ENCODE measurements around the gene CRMP1.

CRMP1 gene

GRCh38 chr4:5913454-5913853, 20.6 kb upstream of the CRMP1 start:
- TF ChIP-seq, protein P1, sequence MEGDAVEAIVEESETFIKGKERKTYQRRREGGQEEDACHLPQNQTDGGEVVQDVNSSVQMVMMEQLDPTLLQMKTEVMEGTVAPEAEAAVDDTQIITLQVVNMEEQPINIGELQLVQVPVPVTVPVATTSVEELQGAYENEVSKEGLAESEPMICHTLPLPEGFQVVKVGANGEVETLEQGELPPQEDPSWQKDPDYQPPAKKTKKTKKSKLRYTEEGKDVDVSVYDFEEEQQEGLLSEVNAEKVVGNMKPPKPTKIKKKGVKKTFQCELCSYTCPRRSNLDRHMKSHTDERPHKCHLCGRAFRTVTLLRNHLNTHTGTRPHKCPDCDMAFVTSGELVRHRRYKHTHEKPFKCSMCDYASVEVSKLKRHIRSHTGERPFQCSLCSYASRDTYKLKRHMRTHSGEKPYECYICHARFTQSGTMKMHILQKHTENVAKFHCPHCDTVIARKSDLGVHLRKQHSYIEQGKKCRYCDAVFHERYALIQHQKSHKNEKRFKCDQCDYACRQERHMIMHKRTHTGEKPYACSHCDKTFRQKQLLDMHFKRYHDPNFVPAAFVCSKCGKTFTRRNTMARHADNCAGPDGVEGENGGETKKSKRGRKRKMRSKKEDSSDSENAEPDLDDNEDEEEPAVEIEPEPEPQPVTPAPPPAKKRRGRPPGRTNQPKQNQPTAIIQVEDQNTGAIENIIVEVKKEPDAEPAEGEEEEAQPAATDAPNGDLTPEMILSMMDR (IDR thresholded peaks at IDR 0.05), result no peak
- no peak overlapping the region for H3K27ac ChIP-seq
- H3K4me3 ChIP-seq, result no peak overlapping the region
- no peak for DNase-seq (ENCODE audit: low spot score)

GRCh38 chr4:5912614-5913019, 19.7 kb upstream of the CRMP1 start:
- DNase-seq (ENCODE audit: low spot score), result no peak
- no peak overlapping the region for H3K27ac ChIP-seq
- TF ChIP-seq, protein P1 (IDR thresholded peaks at IDR 0.05), result no peak

DNA sequence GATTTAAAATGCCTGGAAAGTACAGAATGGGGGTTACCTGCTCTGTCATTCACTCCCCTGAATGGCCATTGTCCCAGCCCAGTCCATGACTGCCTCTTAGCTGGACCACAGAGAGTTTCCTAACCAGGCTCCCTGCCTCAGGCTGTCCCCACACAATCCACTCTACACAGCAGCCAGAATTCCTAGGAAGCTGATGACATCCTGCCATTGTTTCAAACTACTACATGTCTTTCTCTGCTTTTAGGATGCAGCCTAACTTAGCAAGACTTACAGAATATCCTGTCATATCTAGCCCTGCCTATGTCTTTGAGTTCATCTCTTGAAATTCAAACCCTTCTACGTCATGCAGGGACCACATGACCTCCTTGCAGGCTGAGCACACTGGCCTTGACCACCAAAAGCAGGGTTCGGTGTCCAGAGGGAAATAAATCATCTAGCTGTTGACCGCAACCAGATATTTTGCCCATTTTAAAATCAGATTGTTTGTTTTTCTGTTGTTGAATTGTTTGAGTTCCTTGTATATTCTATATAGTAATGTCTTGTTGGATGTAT, 16.1 kb upstream of the CRMP1 start:
- no peak for DNase-seq (ENCODE audit: low spot score)
- TF ChIP-seq, protein P1 (IDR thresholded peaks at IDR 0.05), result no peak
- H3K27ac ChIP-seq, result no peak overlapping the region
- no peak overlapping the region for H3K4me3 ChIP-seq

More at GRCh38 chr4:5912614-5913019, 19.7 kb upstream of the CRMP1 start:
- H3K4me3 ChIP-seq, result no peak overlapping the region

GRCh38 chr4:5906191-5906590, 13.3 kb upstream of the CRMP1 start:
- Histone ChIP-seq H3K4me3 (no peak overlapping the region), H3K27ac (no peak overlapping the region)
- no peak for DNase-seq (ENCODE audit: low spot score)
- TF ChIP-seq, protein P1 (IDR thresholded peaks at IDR 0.05), result no peak

DNA sequence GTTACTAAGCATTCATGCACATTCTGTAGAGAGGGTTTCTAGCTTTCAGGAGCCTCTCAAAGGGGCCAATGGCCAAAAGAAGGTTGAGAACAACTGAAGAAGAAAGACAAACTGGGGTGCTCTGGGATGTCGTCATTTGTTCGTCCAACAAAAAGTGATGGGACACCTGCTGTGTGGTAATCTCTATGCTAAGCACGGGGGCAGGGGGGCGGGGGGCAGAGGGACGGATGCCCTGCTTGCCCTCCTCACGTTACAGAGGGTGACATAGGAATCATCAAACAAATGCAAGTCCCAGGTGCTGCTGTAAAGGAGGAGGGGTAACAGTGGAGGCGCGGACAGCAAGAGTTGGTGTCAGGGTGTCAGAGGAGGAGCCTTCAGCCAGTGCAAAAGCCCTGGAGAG, 12.8 kb upstream of the CRMP1 start:
- Histone ChIP-seq H3K27ac (no peak overlapping the region), H3K4me3 (no peak overlapping the region)
- TF ChIP-seq, protein P1 (IDR thresholded peaks at IDR 0.05), result no peak
- no peak for DNase-seq (ENCODE audit: low spot score)

DNA sequence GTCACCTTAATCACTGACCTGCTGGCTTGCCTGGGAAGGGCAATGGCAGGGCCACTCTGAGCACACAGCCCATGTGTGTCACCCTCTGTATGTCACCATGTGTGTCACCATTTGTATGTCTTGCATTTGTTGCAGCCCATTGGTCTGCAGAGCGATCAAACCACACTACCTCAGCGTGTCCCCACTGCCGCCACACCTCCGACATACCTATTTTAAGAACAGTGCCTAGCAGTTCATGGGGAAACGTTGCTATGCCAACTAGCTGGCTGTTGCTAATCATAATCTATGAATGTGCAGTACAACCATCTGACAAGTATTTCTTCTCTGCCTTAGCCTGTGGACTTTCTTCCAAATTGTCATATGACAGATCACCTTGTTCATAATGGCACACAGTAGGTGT, 8.0 kb upstream of the CRMP1 start:
- no peak for DNase-seq (ENCODE audit: low spot score)

DNA sequence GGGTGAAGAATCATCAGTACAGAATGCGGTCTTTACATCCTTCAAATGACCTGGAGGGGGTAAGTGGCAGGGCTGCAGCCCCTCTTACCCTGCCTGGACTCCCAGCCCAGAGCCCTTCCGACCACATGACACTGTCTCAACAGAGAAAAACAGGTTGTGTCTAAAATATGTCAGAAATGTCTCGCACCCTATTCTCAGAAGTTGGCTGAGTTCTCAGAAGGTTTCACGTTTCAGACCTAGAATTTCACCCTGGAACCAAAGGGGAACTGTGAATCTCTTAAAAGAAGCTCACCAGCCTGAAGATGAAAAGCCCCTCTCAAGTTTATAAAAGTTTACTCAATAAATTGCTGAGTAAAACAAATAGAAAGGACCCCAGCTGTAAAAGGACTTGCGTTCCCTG, 7.0 kb upstream of the CRMP1 start:
- no peak overlapping the region for H3K27ac ChIP-seq
- H3K4me3 ChIP-seq, result no peak overlapping the region
- no peak for DNase-seq (ENCODE audit: low spot score)
- TF ChIP-seq, protein P1 (IDR thresholded peaks at IDR 0.05), result no peak

More for the DNA sequence above, 8.0 kb upstream of the CRMP1 start:
- TF ChIP-seq, protein P1 (IDR thresholded peaks at IDR 0.05), result no peak
- H3K4me3 ChIP-seq, result no peak overlapping the region
- H3K27ac ChIP-seq, result no peak overlapping the region
